Motor neuron (in vitro differentiated cells): Measurements from ENCODE around the gene SMG9. TPM values are rescaled to one million over a fixed set of nuclear protein-coding genes. Genes with fewer than 3 reads are reported as not detected.

Experiments
- ATAC-seq, 8 experiments: fragments of 200-7000 bp; cut with Tn5 transposase; replicated peaks in 6 of 8; 2 replicates each; pipeline ENCODE4 v1.8.0; 2021; ENCODE audit warnings: mild to moderate bottlenecking in 8 of 8, moderate library complexity in 8 of 8
- H3K27ac ChIP-seq, 2 donors: fragments of 250-450 bp; sonication (Bioruptor Pico); 2 replicates each; pipeline ENCODE4 v1.9.0; 2021; ENCODE audit warnings: antibody characterized with exemption in 2 of 2, mild to moderate bottlenecking in 2 of 2, moderate library complexity in 1 of 2
- H3K4me1 ChIP-seq, 2 donors: fragments of 250-450 bp; sonication (Bioruptor Pico); replicated peaks in 1 of 2; 2 replicates each; pipeline ENCODE4 v1.6.1; 2021; ENCODE audit warnings: antibody characterized with exemption in 2 of 2, mild to moderate bottlenecking in 2 of 2, moderate library complexity in 1 of 2
- H3K4me3 ChIP-seq, 5 donors: fragments of 250-450 bp; sonication (Bioruptor Pico); 2 replicates each; pipeline ENCODE4 v1.9.0; 2021; ENCODE audit warnings: antibody characterized with exemption in 5 of 5, mild to moderate bottlenecking in 5 of 5, moderate library complexity in 4 of 5
- WGBS, 10 experiments: fragments of 450-650 bp; shearing (Covaris generic); methylation state at CpG; one replicate each; pipeline ENCODE4 v1.0.0; 2022; 5-methylcytosine and 5-hydroxymethylcytosine counted together
- in situ Hi-C, 9 experiments: fragments of 400-800 bp; cut with MboI; loops; one replicate each; pipeline ENCODE4 v1.15.0; 2021; ENCODE audit warnings: low sequenced_read_pairs in 9 of 9, low pct_unique_long_range_greater_than_20kb in 2 of 9; ENCODE audit not compliant: unreplicated experiment in 9 of 9
- total RNA-seq, 8 experiments: library from RNA; unstranded; fragments of 300-600 nt; gene quantifications; 2 replicates each; pipeline versions ENCODE4 v1.2.3 to v1.2.4, GENCODE V29; 2022

SMG9 gene
- total RNA-seq, 8 experiments from 2014 or later = 15.1 to 46.1 (median 25.0) TPM

DNA sequence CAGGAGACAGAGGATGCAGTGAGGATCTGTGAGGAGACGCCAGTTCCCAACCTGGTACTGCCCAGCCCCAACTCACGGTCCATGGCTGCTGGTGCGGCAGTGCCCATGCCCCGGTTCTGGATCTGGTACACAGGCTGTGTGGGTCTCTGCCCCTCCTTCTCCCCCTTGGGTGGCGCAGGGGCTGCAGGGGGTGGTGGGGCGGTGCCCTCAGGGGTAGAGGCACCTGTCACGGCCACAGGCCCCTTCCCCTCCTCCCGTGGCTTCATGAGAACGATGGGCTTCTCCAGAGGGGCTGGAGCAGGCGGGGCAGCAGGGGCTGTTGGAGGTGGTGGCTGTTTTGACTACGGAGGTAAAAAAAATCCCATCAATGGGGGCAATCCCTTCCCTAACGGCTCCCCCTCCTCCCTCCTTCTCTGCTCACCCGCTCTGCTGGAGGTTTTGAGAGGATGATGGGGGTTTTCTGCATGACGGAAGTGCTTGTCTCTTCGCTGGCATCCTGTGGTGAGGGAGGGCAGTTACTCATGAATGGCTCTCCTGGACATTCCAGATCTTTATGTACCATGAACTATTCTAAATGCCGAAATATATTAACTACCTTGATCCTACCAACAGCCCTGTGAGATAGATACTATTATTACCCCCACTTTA, 7.1 kb downstream of the SMG9 start:
- no peak for ATAC-seq
- Histone ChIP-seq H3K4me1 (no peaks in the 10 kb centered on the region), H3K27ac (no peak overlapping the region), H3K4me3 (no peak overlapping the region)
- 50 to 100% (median 91%) methylated on average over 1 to 4 of the region's 16 CpGs; no CpG with 5 or more reads in 6 of the 10 experiments for WGBS, 10 experiments
- in situ Hi-C loops = no loop called here

- in situ Hi-C loops = no loop called here
- H3K4me3 ChIP-seq = no peak overlapping the region
- no peak for ATAC-seq
- no peaks in the 10 kb centered on the region for H3K4me1 ChIP-seq
- no peak overlapping the region for H3K27ac ChIP-seq
- 63 to 92% (median 80%) methylated on average over 1 to 2 of the region's 3 CpGs; no CpG with 5 or more reads in 1 of the 10 experiments for WGBS, 10 experiments
These were observed 11.7 kb downstream of the SMG9 start for GRCh38 chr19:43743059-43743458.

DNA sequence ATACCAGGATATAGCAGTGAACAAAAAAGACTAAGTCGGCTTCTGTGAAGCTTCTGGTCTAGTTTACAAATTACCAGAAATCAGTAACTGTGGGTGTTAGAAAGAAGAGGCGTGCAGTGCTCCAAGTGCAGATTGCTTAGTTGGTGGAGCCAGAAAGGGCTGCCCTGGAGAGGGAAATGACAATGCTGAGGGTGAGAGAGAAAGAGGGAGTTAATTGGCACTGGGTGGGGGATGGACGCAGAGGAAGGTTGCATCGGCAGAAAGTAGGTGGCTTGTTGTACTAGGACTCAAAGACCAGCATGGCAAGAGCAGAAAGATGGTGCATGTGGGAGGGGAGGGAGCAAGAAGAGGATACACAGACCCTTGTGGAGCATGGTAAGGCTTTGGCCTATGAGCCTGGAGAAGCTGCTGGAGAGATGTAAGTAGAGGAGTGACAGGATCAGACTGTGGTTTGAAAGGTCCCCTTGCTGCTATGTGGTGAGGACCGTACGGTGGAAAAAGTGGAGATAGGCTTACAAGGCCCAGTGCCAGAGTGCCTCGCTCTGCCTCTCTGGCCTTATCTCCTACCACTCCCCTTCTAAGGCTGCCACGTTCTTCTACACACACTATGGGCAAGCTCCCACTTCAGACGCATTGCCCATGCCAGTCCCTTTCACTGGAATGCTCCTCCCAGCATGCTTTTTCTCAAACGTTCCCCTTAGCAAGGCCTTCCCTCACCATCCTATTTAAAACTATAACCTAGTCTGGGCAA, 13.5 kb downstream of the SMG9 start:
- 61 to 100% (median 93%) methylated on average over 1 to 10 of the region's 10 CpGs; no CpG with 5 or more reads in 2 of the 10 experiments for WGBS, 10 experiments
- Histone ChIP-seq H3K4me3 (no peak overlapping the region), H3K4me1 (no peaks in the 10 kb centered on the region), H3K27ac (no peak overlapping the region)
- no peak for ATAC-seq
- in situ Hi-C loops = no loop called here

DNA sequence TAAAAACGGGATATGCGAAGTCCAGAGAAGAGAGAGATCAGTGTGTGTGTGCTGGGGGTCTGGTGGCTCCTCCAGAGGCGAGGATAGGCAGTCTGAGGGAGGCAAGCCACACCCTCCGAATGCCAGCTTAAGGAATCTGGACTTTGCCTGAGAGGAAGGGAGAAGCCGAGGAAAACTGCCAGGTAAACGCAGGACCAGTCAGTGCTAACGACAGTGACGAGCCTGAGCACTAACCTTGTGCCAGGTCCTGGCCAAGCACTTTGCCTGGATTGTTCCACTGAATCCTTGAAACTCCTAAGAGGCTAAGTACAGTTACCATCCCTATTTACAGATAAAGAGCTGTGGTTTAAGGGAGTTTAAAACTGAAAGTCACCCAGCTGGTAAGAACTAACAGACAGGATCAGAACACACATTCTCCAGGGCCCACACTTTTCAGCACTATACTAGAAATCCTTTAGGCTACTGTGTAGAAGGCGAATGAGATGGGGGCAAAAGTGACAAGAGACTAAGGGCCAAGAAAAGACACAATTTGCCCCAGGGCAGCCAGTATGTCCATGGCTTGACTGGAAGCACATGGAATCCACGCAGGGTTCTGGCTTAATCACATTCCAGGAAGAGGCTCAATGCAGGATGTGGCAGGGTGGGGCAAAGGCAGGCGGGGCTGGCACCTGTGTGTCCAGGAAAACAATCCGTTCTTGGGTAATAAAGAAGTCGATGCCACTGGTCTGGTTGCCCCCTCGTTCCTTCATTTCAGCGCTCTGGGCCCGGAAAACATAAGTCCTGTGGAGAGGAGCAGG, 15.1 kb downstream of the SMG9 start:
- H3K27ac ChIP-seq = no peak overlapping the region
- no peak overlapping the region for H3K4me3 ChIP-seq
- in situ Hi-C loops = no loop called here
- WGBS, 10 experiments = 90 to 100% (median 93%) methylated on average over 1 to 12 of the region's 16 CpGs; no CpG with 5 or more reads in 3 of the 10 experiments
- no peaks in the 10 kb centered on the region for H3K4me1 ChIP-seq
- ATAC-seq = peak in 3 of 8 experiments; percentile 60 to 82 (median 65)

DNA sequence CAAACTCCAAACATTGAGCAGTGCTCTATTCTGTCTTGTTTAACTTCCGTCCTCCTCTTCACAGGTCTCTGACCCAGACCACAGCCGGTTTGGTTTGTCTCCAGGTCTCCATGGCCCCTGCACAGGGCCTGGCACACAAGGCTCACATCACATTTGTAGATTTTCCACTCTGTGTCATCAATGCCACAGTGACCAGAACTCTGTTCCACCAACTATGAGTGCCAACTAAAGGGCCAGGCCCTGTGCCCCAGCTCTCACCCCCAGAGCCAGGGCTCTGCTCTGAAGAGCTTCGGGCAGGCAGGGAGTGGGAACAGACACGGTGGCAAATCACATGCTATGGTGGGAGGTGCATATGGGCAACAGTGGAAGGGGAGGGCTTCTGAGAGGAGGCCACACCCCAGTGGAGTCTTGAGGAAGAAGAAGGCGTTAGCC, 16.0 kb downstream of the SMG9 start:
- in situ Hi-C loops = no loop called here
- H3K4me1 ChIP-seq = no peaks in the 10 kb centered on the region
- peak in 5 of 8 experiments; percentile 33 to 79 (median 65) for ATAC-seq
- H3K4me3 ChIP-seq = no peak overlapping the region
- WGBS, 10 experiments = 14 to 100% (median 88%) methylated on average over 1 to 4 of the region's 5 CpGs; no CpG with 5 or more reads in 2 of the 10 experiments
- no peak overlapping the region for H3K27ac ChIP-seq

GRCh38 chr19:43735957-43736356, 18.8 kb downstream of the SMG9 start:
- H3K27ac ChIP-seq = no peak overlapping the region
- no peak overlapping the region for H3K4me3 ChIP-seq
- H3K4me1 ChIP-seq = no peaks in the 10 kb centered on the region
- in situ Hi-C loops = no loop called here
- ATAC-seq = peak in 1 of 8 experiments; percentile 38

GRCh38 chr19:43735013-43735412, 19.7 kb downstream of the SMG9 start:
- H3K4me3 ChIP-seq = no peak overlapping the region
- 83 to 100% (median 100%) methylated on average over 1 to 6 of the region's 6 CpGs for WGBS, 10 experiments
- no peak for ATAC-seq
- H3K27ac ChIP-seq = no peak overlapping the region
- H3K4me1 ChIP-seq = no peaks in the 10 kb centered on the region
- in situ Hi-C loops = no loop called here

DNA sequence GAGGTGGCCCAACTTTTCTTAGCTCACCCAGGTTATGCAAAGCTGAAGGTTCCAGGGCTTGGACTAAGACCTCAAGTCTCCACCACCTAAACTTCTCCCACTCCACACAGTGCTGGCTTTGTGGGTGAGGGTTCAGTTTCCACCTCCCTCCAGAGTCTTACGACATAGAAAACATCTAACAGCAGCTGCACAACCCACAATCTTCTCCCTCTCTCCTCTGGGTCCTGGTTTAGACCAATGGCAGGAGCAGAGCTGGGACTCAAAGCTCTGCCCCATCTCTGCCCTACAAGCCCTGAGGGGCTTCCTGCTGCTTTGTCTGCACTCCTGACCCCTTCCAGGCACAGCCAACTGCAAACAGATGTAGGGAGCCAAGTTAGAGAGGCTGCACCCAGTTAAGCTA, 22.9 kb downstream of the SMG9 start:
- ATAC-seq = peak in 3 of 8 experiments; percentile 19 to 73 (median 40)
- no peaks in the 10 kb centered on the region for H3K4me1 ChIP-seq
- in situ Hi-C loops = no loop called here
- 100% methylated on average over 1 of the region's 1 CpG; no CpG with 5 or more reads in 7 of the 10 experiments for WGBS, 10 experiments
- no peak overlapping the region for H3K4me3 ChIP-seq
- no peak overlapping the region for H3K27ac ChIP-seq

GRCh38 chr19:43731346-43731745, 23.4 kb downstream of the SMG9 start:
- no peaks in the 10 kb centered on the region for H3K4me1 ChIP-seq
- in situ Hi-C loops = no loop called here
- no peak overlapping the region for H3K4me3 ChIP-seq
- no peak overlapping the region for H3K27ac ChIP-seq
- ATAC-seq = no peak
- 85 to 91% (median 90%) methylated on average over 2 to 7 of the region's 14 CpGs; no CpG with 5 or more reads in 7 of the 10 experiments for WGBS, 10 experiments

DNA sequence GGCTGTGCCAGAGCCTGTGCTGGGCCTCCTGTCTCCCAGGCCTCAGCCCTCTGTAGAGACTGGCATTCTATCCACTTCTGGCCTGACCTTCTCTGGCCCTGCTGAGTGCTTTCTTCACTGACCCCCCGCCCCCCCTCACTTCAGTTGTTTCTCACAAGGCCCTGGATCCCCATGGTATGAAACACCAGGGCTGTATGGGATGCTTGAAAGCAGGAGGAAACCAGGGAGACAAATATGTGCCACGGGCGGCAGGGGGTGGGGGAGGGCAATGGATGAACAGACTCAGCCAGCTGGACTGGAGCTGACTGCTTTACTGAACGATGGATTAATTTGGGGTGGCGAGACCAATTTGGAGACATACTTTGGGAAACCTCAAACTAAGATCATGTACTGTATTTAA, 24.8 kb downstream of the SMG9 start:
- peak in 1 of 8 experiments; percentile 73 for ATAC-seq
- Histone ChIP-seq H3K27ac (no peak overlapping the region), H3K4me1 (no peaks in the 10 kb centered on the region), H3K4me3 (no peak overlapping the region)
- in situ Hi-C loops = no loop called here
- 77 to 100% (median 90%) methylated on average over 1 to 4 of the region's 5 CpGs; no CpG with 5 or more reads in 3 of the 10 experiments for WGBS, 10 experiments

DNA sequence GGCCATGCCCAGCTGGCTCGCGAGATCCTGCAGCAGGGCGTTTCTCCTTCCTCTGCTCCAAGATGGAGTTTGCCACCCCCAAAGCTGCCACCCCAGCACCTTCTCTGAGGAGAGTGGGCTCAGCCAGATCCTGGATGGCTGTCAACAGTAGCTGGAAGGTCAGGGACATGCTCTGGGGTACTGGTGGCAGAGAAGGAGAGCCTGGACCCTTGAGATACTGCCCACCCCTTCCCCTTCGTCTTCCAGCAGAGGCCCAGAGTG, 27.2 kb downstream of the SMG9 start:
- 60 to 96% methylated on average over 1 to 4 of the region's 4 CpGs; no CpG with 5 or more reads in 8 of the 10 experiments for WGBS, 10 experiments
- H3K27ac ChIP-seq = no peak overlapping the region

DNA sequence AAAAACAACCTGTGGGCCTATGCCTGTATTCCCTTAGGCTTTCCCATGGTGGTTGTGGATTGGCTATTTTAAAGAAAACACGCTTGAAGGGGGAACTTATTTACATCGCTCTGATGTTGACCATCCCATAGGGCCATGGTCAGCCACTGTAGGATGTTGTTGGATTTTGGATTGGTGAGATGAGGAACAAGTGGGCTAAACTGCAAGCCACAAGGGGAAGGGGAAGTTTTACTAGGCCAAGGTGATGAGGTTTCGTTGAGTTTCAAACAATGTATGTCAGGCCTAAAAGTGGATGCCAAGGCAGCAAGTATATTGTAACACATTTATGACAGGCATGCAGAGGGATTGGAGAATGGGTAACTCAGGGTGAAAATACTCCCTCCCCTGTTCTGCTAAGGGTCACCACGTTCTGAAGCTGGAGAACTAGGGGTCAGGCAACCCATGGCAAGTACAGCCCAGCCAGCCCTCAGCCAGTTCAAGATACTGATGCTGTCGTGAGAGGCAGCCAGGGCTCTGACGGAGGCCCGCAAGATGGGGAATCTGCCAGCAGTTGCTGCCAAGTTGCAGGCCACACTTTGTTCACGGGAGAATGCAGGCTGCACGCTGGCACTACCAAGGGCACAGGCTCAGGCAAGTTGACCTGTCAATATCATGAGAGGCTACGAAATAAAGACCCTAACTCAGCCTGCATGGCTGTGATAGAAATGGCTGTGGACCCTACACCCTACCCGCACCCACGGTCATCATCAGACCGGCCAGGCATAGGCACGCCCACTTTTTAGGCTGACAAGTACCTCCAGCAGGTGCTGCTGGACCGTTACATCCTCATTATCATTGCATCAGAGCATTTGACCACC, 27.8 kb downstream of the SMG9 start:
- Histone ChIP-seq H3K27ac (no peak overlapping the region), H3K4me1 (no peaks in the 10 kb centered on the region), H3K4me3 (no peak overlapping the region)
- in situ Hi-C loops = no loop called here
- ATAC-seq = no peak
- 67 to 100% (median 79%) methylated on average over 1 to 9 of the region's 15 CpGs; no CpG with 5 or more reads in 3 of the 10 experiments for WGBS, 10 experiments

More for the DNA sequence above, 27.2 kb downstream of the SMG9 start:
- H3K4me1 ChIP-seq = no peaks in the 10 kb centered on the region
- in situ Hi-C loops = no loop called here
- no peak for ATAC-seq
- H3K4me3 ChIP-seq = no peak overlapping the region
